Measurements from ENCODE around the gene AEN. TPM values are rescaled to one million over a fixed set of nuclear protein-coding genes. Genes with fewer than 3 reads are reported as not detected.

AEN gene, protein sequence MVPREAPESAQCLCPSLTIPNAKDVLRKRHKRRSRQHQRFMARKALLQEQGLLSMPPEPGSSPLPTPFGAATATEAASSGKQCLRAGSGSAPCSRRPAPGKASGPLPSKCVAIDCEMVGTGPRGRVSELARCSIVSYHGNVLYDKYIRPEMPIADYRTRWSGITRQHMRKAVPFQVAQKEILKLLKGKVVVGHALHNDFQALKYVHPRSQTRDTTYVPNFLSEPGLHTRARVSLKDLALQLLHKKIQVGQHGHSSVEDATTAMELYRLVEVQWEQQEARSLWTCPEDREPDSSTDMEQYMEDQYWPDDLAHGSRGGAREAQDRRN
- 10 to 100 TPM; 92.9 to 94.3 TPM for total RNA-seq

DNA sequence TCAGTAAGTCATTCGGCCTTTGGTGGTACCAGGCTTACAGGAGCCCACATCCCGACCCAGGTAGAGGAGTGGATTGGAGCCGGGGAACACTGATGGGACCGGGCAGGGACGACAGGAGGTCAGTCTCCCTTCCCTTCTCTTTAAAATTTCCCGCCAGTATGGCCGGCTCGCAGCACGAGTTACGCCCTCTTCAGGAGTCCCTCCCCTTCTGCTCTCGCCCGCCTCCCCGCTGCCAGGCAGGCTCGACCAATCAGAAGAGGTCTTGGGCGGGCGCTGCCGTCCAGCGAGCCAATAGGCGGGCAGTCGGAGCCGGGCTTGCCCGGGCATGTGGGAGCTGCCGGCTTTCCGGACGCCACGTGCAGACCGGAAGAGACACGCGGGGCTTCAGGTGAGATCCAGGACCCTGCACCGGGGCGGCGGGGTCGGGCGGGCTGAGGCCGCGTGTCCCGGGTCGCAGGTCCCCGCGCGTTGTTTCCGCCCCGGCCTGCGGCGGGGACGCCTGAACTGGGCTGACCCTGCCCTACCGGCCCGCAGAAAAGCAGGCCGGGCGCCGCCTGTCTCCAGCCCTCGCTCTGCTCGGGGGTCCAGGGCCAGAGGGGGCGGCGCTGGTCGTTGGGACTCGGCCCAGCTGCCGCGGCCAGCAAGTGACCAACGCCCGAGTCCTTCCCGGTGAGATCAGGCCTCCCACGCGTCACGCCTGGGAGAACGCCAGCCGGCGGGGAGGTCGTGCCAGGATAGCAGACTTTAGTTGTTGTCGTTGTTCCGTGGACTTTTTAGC is at the start of gene AEN:
AEN (plus strand) TSS at position 346 of the 778 bp plus-strand sequence. CDS start 4,870 bp downstream, outside the sequence.
- CTCF ChIA-PET = interaction anchor here (1.4 kb wide), 1 partner anchor 15 kb away, joined by 4 read pairs; no protein-coding TSS in a partner anchor
- POLR2A ChIA-PET = interaction anchor here (2.1 kb wide), 1 partner anchor 17 kb away, joined by 18 read pairs; the partner anchor contains the start of gene ISG20

DNA sequence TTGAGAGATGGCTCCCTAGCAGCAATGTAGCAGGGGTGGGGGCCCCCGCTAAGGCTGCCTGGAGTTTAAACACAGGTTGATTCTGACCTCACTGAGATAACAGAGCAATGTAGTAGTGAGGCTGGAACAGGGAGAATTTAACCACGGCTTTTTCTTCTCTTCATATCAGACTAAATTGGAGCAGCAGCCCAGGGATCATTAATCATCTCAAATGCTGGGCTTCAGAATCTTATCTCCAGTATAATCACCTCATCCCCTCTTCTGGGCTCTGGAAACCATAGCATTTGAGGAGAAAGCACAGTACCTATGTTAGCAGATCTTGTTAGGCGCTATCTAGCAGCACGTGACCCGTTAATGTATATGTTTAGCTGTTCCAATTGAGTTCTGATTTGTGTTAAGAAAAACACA is 49.3 kb upstream of the AEN start:
- ChIA-PET CTCF (no interaction called here), POLR2A (no interaction called here)

DNA sequence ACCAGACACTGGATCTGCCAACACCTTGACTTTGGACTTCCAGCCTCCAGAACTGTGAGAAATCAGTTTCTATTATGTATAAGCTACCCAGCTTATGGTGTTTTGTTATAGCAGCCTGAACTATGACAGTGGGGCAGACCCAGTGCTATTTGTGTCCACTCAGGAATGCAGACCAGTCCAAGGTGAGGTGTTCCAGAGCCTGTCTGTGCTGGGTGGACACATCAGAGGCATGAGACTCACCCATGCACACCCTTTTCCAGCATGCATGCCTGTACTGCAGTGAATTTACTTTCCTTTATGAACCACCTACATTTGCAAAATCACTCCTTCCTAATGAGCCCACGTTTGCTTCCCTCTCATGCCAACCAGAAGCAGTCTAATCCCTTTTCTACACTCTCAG is 47.1 kb upstream of the AEN start:
- ChIA-PET CTCF (no interaction called here), POLR2A (no interaction called here)

DNA sequence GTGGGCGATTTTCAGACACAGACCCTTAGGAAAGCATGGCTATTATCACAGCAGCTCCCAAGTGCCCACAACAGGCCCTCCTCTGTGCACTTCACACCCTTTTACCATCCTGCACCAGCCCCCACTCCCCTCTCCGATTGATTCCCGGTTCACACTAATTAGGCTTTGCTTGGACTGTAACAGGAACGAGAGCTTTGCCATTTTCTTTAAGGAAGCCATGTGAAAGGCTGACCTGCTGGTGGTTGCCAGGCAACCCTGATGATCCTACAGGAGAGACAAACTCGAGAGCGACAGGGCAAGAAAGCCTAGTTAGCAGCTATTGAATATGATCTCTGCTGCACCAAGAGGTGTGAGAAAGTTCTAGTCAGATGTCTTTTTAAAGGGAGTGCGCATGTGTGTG is 46.5 kb upstream of the AEN start:
- CTCF ChIA-PET = no interaction called here
- POLR2A ChIA-PET = no interaction called here

DNA sequence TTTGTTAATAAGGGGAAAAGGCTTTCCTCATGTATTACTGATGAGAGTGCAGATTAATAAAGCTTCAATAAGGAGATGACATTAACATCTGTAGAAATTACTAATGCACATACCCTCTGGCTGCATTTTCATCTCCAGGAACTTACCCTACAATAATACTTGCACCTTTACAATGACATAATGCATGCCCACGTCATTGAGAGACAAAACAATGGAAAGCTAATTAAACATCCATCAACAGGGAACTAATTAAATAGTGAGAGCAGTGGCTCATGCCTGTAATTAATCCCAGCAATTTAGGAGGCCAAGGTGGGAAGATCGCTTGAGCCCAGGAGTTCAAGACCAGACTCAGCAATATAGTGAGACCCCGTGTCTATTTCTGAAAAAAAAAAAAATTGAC is 41.8 kb upstream of the AEN start:
- ChIA-PET CTCF (no interaction called here), POLR2A (no interaction called here)

DNA sequence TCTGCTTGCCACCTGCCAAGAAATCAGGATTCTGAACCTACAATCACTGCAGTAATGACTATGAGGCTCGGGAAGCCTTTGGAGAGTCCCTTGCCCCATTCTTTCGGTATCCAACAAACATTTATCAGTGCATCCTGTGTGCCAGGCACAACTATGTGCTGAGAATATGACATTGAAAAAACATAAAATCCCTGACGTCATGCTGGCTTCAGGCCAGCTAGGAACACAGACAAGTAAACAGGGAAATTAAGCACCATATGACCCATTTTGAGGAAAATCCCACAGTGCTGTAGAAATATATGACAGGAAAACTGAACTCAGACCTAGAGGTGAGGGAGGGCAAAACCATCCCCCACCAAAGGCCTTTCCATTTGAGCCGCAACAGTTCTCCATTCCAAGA is 40.6 kb upstream of the AEN start:
- ChIA-PET POLR2A (no interaction called here), CTCF (no interaction called here)

DNA sequence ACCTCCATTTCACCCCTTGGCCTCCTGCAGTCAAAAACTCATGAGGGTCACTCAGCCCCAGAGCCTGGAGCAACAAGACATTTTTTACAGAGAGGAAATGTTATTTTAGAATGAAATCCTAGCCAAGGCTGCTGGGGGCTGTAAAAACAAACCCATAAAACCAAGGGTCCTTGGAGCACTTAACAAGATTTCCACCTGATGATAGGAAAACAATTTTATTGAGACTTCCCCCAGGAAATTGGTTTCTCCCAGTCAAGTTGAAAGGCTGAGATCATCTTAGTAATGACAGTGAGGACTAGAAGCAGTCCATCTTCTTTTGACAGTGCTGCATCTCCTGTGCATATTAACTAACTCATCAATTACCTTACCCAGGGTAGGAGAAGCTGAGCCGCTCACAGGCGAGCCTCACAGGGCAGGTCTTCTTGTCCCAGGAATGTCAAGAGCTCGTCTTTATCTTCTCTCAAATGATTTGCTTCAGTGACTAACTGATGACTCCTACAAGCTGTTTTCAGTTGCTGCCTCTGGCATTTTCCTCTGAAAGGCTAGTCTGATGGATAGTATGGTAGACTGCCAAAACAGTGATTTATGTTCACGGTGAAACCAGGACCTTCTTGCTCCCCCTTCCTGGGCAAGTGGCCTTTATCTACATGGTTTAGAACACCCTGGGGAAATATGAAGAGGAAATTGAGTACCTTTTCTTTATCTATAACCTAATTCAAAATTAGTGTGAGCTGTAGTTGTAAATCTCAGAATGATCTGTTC is 34.6 kb upstream of the AEN start:
- POLR2A ChIA-PET = no interaction called here
- CTCF ChIA-PET = interaction anchor here (0.9 kb wide), 1 partner anchor 9 kb away, joined by 3 read pairs; no protein-coding TSS in a partner anchor

DNA sequence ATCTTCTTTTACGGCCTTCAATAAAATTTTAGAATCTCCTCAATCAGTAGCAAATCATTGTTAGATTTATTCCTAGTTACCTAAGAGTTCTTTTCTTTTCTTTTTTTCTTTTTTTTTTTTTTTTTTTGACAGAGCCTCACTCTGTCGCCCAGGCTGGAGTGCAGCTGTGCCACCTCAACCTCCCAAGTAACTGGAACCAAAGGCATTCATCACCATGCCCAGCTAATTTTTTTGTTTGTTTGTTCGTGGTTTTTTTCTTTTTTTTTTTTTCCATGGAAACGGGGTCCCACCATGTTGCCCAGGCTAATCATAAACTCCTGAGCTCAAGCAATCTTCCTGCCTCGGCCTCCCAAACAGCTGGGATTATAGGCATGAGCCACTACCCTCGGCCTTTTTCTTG is 30.4 kb upstream of the AEN start:
- CTCF ChIA-PET = interaction anchor here (0.9 kb wide), 1 partner anchor 14 kb away, joined by 3 read pairs; no protein-coding TSS in a partner anchor
- POLR2A ChIA-PET = no interaction called here

DNA sequence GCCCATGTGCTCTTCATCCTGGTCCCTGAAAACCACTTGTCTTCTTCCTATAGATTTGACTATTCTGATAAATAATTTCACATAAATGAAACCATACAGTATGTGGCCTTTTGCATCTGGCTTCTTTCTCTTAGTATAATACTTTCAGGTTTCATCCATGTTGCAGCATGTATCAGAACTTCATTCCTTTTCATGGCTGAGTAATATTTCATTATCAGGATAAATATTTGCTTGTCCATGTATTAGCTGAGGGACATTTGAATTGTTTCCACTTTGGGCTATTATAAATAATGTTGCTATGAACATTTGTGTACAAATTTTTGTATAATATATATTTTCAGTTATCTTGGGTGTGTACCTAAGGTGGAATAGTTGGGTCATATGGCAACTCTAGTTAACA is 29.8 kb upstream of the AEN start:
- ChIA-PET CTCF (interaction anchor here (0.9 kb wide), 1 partner anchor 13 kb away, joined by 3 read pairs; no protein-coding TSS in a partner anchor), POLR2A (no interaction called here)

DNA sequence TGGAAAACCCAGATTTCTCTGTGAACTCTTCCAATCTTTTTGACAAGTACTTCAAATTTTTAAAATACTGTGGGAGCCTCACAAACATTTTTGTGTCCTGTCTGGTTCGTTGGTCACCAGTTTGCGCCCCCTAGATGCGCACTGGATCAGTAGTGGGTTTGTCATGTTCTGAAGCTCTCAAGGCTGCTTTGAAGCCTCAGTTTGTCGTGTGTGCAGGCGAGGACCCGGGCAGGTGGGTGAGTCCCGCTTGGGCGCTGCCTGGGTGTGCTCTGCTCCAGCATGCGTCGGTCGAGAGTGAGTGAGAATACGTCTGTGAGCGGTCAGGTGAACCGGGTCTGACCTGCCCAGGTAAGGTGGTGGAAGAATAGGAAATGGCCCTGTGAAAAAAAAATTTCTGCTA is 17.3 kb upstream of the AEN start:
- CTCF ChIA-PET = no interaction called here

DNA sequence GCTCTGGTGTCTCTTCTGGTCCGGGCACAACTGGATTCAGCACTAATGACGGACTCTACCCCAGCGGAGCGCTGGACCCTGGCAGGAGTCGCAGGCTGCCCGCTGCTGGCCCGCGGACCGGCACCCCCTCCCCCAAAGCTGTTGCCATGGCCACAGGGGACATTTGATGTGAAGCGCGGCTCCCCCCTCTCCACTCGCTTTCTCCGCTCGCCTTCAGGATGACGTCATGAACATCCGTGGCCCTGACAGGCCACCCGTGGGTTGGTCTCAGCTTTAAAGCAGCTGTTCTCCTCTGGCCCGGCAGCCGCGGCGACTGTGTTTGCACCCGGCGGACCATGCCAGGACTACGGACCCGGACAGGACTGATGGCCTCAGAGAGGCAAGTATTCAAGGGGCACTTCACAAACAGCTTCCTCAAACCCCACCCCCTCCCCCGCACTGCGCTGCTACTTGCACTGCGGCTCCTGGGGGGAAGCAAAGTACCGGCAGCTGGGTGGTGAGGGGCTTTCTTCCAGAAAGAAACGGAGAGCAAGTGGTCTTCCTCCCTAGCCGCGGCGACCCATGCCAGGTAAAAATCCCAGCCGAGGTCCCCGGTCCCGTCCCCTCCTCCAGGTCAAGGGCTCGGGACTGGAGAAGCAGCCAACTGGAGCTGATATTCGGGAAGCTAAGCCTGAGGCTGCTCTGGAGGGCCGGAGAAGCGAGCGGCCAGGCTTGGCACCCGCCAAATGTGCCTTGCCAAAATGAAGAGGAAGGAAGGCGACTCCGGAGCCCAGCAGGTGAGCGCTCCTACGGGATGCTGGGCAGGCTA is 16.6 kb upstream of the AEN start:
- CTCF ChIA-PET = interaction anchor here (1.0 kb wide), 1 partner anchor 13 kb away, joined by 3 read pairs; no protein-coding TSS in a partner anchor
- POLR2A ChIA-PET = no interaction called here

More for the DNA sequence above, 17.3 kb upstream of the AEN start:
- POLR2A ChIA-PET = no interaction called here

DNA sequence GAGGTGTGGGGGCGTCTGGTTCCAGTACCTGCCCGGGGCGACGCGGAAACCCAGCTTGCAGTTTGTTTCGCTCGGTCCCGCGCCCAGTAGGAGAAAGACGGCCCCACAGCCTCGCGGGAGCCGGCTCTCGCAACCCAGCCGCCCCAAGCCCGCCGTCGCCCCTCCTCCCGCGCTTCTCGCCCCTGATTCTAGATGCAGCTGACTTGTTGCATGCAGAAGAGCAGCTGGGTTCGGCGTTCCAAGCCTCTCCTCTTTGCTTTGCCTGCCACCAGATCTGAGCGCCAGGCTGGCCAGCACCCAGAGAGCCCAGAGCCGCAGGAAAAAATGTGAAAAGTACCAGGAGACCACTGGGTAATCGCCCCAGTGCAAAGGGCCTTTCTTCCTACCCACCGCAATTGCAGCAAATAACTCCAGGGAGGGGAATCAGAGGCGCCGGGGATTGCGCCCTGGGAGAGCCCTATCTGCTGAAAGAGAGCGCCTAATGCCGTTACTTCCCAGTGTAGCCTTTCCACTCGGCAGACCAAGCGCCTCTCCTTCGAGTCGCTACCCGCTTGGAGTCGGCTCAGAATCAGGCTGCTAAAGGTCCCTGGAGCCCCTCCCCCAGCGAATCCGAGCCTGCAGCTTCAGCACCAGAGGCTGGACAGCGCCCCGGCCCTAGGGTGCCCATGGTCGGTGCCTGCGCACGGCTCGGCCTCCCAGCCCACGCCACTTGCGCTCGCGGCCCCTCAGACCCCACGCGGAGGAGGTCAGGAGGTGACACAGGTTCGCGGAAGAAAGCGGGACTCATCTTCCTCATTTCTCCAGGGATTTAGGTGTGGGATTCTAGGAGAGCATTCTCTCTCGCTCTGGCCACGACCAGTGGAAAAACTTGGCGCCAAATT is 15.7 kb upstream of the AEN start:
- CTCF ChIA-PET = interaction anchor here (1.0 kb wide), 1 partner anchor 14 kb away, joined by 3 read pairs; no protein-coding TSS in a partner anchor
- POLR2A ChIA-PET = no interaction called here

DNA sequence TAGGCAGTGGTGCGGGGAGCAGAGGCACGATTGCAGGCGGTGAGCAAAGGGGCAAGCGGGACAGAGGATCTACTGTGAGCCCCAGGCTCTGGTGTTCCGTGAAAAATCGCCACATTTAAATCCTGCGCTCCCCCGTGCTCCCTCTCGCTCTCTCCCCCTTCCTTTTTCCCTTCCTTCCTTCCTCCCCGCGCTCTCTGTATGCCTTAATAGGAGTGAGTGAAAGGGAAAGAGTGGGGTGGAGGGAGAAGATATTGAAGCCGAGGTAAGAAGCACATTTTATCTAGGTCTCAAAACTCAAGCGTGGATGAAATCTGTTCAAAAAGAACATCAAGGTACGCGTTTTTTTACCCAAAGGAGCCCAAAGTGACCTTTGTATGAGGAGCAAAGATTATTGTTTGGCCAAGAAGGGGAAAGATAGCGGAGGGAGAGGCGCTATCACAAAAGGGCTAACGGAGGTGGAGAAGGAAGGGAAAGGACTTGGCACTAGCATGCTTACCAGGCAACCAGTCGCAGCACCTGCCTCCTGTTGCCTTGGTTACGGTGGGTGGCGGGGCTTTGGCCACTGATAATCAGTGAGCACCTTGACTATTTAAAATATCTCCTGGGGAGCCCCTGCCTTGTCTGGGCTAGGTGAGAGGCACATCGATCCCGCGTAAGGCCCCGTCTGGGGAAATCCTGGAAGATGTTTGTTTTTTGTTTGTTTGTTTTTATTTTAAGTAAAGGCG is 14.9 kb upstream of the AEN start:
- POLR2A ChIA-PET = no interaction called here
- CTCF ChIA-PET = no interaction called here

DNA sequence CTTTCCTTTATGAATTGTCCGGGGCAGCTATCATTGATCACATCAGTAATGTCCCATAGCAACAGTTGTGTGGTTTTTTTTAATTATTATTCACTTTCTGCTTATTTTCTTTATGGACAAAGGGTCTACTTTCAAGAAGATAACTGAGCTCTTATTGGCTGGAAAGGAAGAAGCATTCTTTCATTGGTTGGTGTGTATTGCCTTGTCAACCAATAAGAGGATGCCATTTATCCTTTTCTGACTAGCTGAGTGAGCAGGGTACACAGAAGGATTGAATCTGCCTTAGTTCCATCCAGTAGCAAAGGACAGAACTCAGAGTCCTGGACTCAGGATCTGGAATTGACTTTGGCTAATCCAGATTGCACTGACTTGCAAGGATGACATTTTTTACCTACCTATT is 13.2 kb upstream of the AEN start:
- CTCF ChIA-PET = no interaction called here
- POLR2A ChIA-PET = no interaction called here

DNA sequence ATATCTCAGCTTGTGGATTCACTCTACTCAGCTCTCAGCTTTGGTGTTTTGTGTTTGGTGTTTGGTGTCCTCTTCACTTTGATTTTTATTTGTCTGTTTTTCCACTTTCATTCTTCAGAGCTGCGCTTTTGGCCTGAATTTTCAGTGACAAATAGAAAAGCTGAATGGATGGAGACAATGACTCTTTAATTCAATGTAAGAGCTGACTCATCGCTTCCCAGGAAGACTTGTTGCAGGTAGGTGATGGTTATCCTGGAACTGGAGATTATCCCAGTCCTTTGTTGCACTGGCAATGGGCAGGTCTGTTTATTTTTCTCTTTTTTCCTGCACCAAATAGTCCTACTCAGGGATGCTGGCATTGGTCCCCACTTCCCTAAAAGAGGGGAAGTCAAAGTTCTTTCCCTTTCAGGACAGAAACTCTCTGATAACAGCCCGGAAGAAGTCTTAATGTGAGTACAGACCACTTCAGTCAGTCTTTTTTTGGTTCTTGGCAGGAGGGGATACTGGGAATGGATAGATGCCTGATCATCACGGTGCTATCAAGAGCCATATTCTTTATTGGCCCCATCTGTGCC is 12.4 kb upstream of the AEN start:
- ChIA-PET POLR2A (interaction anchor here (0.6 kb wide), 1 partner anchor 175 kb away, joined by 3 read pairs; no protein-coding TSS in a partner anchor), CTCF (no interaction called here)

DNA sequence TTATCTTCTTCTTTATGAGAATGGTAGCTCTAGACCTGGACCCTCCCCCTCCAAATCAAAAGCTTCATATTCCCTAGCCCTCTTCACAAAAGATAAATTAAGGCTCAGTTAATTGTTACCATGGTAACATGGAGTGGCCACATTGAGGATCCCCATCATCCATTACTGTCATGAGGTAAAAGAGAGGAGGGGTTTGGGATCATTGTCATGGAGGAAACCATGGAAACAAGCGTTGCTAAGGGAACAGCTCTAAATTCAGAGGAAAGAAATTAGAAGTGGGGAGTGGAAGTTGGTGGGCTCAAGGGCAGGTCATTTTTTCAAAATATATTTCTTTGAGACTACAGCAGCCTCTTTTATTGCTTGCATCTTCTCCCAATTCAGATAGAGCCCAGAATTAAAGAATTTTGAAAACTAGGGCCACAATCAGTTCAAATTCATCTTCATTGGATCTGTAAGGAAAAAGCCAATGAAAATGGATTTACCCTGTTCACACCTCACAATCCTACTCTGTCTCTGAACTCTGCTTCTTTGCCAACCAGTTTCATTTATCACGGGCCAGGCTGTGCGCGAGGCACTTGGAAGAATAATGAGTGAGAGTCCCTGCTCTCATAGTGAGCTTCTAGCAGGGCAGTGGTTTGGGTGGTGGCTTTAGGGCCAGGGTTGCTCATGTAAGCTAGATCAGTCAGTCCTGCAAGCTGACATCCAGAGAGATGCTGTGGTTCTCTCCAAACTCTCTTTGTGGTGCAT is 11.6 kb upstream of the AEN start:
- ChIA-PET CTCF (interaction anchor here (0.7 kb wide), 1 partner anchor 213 kb away, joined by 3 read pairs; no protein-coding TSS in a partner anchor), POLR2A (interaction anchor here (0.6 to 0.7 kb wide), 2 partner anchors 17 to 174 kb away, joined by 3 to 5 read pairs; no protein-coding TSS in a partner anchor)

Data from activated CD8-positive, alpha-beta memory T cell treated with anti-CD3 and anti-CD28 coated beads for 36 hours (primary cell).